DOHH2 (cell line): ENCODE results near the gene ARPC4.

Experiments
- H3F3A ChIP-seq: fragments of 200-600 bp; sonication (generic), shearing (Covaris generic); 2 replicates; pipeline ENCODE4 v1.6.0; 2016; ENCODE audit warnings: antibody characterized with exemption, mild to moderate bottlenecking; ENCODE audit not compliant: control insufficient read depth, insufficient read depth
- H3K27ac ChIP-seq: fragments of 200-600 bp; sonication (generic); 2 replicates; pipeline ENCODE4 v1.5.1; 2014; ENCODE audit warnings: low read depth, mild to moderate bottlenecking, low read length, moderate library complexity
- H3K27me3 ChIP-seq: fragments of 200-600 bp; sonication (generic); 2 replicates; pipeline ENCODE4 v1.6.1; 2014; ENCODE audit warnings: mild to moderate bottlenecking, low read length, mixed read lengths; ENCODE audit not compliant: control insufficient read depth
- H3K36me3 ChIP-seq: fragments of 200-600 bp; sonication (generic); 2 replicates; pipeline ENCODE4 v1.6.1; 2014; ENCODE audit warnings: mild to moderate bottlenecking, low read length, moderate library complexity, mixed read lengths; ENCODE audit not compliant: control insufficient read depth
- H3K4me1 ChIP-seq: fragments of 200-600 bp; sonication (generic); 2 replicates; pipeline ENCODE4 v1.6.1; 2014; ENCODE audit warnings: mild to moderate bottlenecking, low read length, mixed read lengths; ENCODE audit not compliant: control insufficient read depth
- H3K4me2 ChIP-seq: fragments of 200-600 bp; sonication (generic); 2 replicates; pipeline ENCODE4 v1.6.0; 2014; ENCODE audit warnings: mild to moderate bottlenecking, low read length, moderate library complexity
- H3K4me3 ChIP-seq: fragments of 200-600 bp; sonication (generic); 2 replicates; pipeline ENCODE4 v1.5.1; 2014; ENCODE audit warnings: mild to moderate bottlenecking, low read length, mixed read lengths
- H3K79me2 ChIP-seq: fragments of 200-600 bp; sonication (generic); 2 replicates; pipeline ENCODE4 v1.6.1; 2014; ENCODE audit warnings: mild to moderate bottlenecking, low read length, mixed read lengths; ENCODE audit not compliant: control insufficient read depth
- H3K9me2 ChIP-seq: fragments of 200-600 bp; sonication (generic); replicated peaks from 2 replicates; pipeline ENCODE4 v1.6.1; 2014; ENCODE audit warnings: mild to moderate bottlenecking, low read length, mixed read lengths; ENCODE audit not compliant: control insufficient read depth
- H3K9me3 ChIP-seq: fragments of 200-600 bp; sonication (generic); 2 replicates; pipeline ENCODE4 v1.6.1; 2014; ENCODE audit warnings: antibody characterized with exemption, low read length, mixed read lengths; ENCODE audit not compliant: control insufficient read depth, insufficient read depth
- H4K20me1 ChIP-seq: fragments of 200-600 bp; sonication (generic); 2 replicates; pipeline ENCODE4 v1.6.0; 2014; ENCODE audit warnings: low read depth, mild to moderate bottlenecking, antibody characterized with exemption, low read length, moderate library complexity; ENCODE audit not compliant: control insufficient read depth, insufficient read depth
- CTCF ChIP-seq: fragments of 200-600 bp; sonication (generic); IDR thresholded peaks from one replicate; pipeline ENCODE4 v1.5.1; 2014; ENCODE audit warnings: antibody characterized with exemption, mild to moderate bottlenecking, low read depth, low read length; ENCODE audit not compliant: poor library complexity, severe bottlenecking
- EZH2phosphoT487 ChIP-seq: fragments of 200-600 bp; sonication (generic); IDR thresholded peaks from 2 replicates; pipeline ENCODE4 v1.6.1; 2017; ENCODE audit warnings: borderline replicate concordance, mild to moderate bottlenecking, antibody characterized with exemption, low read length, moderate library complexity, mixed read lengths

ARPC4 gene

GRCh38 chr3:9749296-9749644 lies 43.6 kb upstream of the ARPC4 start:
- Histone ChIP-seq H3K4me2 (peak overlapping the region; percentile 83), H3K79me2 (peaks cover 25% of the 10 kb centered on the region), H3K9me3 (no peaks in the 10 kb centered on the region), H3K27me3 (no peaks in the 10 kb centered on the region), H3K36me3 (peaks cover 80% of the 10 kb centered on the region), H3K27ac (peak overlapping the region; percentile 72), H3K9me2 (no peaks in the 10 kb centered on the region), H3K4me1 (peaks cover 31% of the 10 kb centered on the region), H3K4me3 (peak overlapping the region; percentile 91), H3F3A (peaks cover 20% of the 10 kb centered on the region), H4K20me1 (no peaks in the 10 kb centered on the region)
- TF ChIP-seq CTCF (no peak), EZH2phosphoT487 (no peak)

GRCh38 chr3:9749645-9750555 lies 43.0 kb upstream of the ARPC4 start, which contains the start of gene OGG1:
Gene OGG1, plus strand, starts transcription at chr3:9749952. Its CDS starts 335 bp downstream, at chr3:9750287.
- no peaks in the 10 kb centered on the region for H3K9me3 ChIP-seq
- peaks cover 80% of the 10 kb centered on the region for H3K36me3 ChIP-seq
- H3K4me1 ChIP-seq: peaks cover 38% of the 10 kb centered on the region
- H3F3A ChIP-seq: peaks cover 20% of the 10 kb centered on the region
- no peaks in the 10 kb centered on the region for H3K9me2 ChIP-seq
- H3K27ac ChIP-seq: peak within 1 kb of the TSS; percentile 72
- TF ChIP-seq CTCF (peak; percentile 22), EZH2phosphoT487 (no peak)
- no peaks in the 10 kb centered on the region for H4K20me1 ChIP-seq
- H3K4me3 ChIP-seq: peak within 1 kb of the TSS; percentile 91
- H3K27me3 ChIP-seq: no peaks in the 10 kb centered on the region
- H3K79me2 ChIP-seq: peaks cover 25% of the 10 kb centered on the region
- H3K4me2 ChIP-seq: peak within 1 kb of the TSS; percentile 83

- peak overlapping the region; percentile 91 for H3K4me3 ChIP-seq
- H3K36me3 ChIP-seq: peaks cover 78% of the 10 kb centered on the region
- TF ChIP-seq EZH2phosphoT487 (no peak), CTCF (no peak)
- peak overlapping the region; percentile 72 for H3K27ac ChIP-seq
- peaks cover 25% of the 10 kb centered on the region for H3K79me2 ChIP-seq
- no peaks in the 10 kb centered on the region for H4K20me1 ChIP-seq
- H3K4me1 ChIP-seq: peaks cover 40% of the 10 kb centered on the region
- H3K27me3 ChIP-seq: no peaks in the 10 kb centered on the region
- H3K4me2 ChIP-seq: peak overlapping the region; percentile 83
- H3K9me2 ChIP-seq: no peaks in the 10 kb centered on the region
- no peaks in the 10 kb centered on the region for H3K9me3 ChIP-seq
- H3F3A ChIP-seq: peaks cover 23% of the 10 kb centered on the region
Observed at GRCh38 chr3:9750556-9751411, 42.1 kb upstream of the ARPC4 start.
